GM23338 (cell line): ENCODE data around the gene GLT6D1. TPM values are rescaled to one million over a fixed set of nuclear protein-coding genes. Genes with fewer than 3 reads are reported as not detected.

Experiments used
- ATAC-seq: fragments of 200-7000 bp; cut with Tn5 transposase; 3 replicates; pipeline ENCODE4 v1.9.1; 2020
- DNase-seq: peaks from one replicate; pipeline ENCODE4 v3.0.0-alpha.2; 2015; ENCODE audit warnings: low spot score
- H2AFZ ChIP-seq: fragments of 200-600 bp; sonication (generic); 2 replicates; pipeline ENCODE4 v1.8.0; 2016; ENCODE audit warnings: antibody characterized with exemption, mild to moderate bottlenecking, moderate library complexity
- H3F3A ChIP-seq: fragments of 200-600 bp; sonication (generic); replicated peaks from 2 replicates; pipeline ENCODE4 v1.8.0; 2017; ENCODE audit warnings: antibody characterized with exemption, mixed run types, low read depth
- H3K27ac ChIP-seq: fragments of 200-600 bp; sonication (generic); 2 replicates; pipeline ENCODE4 v1.6.1; 2016; ENCODE audit warnings: low read depth
- H3K27me3 ChIP-seq: fragments of 200-600 bp; sonication (generic); 2 replicates; pipeline ENCODE4 v1.8.0; 2016; ENCODE audit warnings: mild to moderate bottlenecking, mixed run types, moderate library complexity; ENCODE audit not compliant: insufficient read depth
- H3K36me3 ChIP-seq: fragments of 200-600 bp; sonication (generic); 2 replicates; pipeline ENCODE4 v1.8.0; 2016; ENCODE audit warnings: mild to moderate bottlenecking; ENCODE audit not compliant: insufficient read depth
- H3K4me1 ChIP-seq: fragments of 200-600 bp; sonication (generic); 2 replicates; pipeline ENCODE4 v1.8.0; 2016; ENCODE audit warnings: mild to moderate bottlenecking, moderate library complexity; ENCODE audit not compliant: insufficient read depth
- H3K4me2 ChIP-seq: fragments of 200-600 bp; sonication (generic); 2 replicates; pipeline ENCODE4 v1.7.1; 2017; ENCODE audit warnings: mixed run types
- H3K4me3 ChIP-seq: fragments of 200-600 bp; sonication (generic); 2 replicates; pipeline ENCODE4 v1.6.1; 2016; ENCODE audit warnings: mixed run types
- H3K79me2 ChIP-seq: fragments of 200-600 bp; sonication (generic); replicated peaks from 2 replicates; pipeline ENCODE4 v1.8.0; 2017; ENCODE audit warnings: mild to moderate bottlenecking; ENCODE audit not compliant: insufficient read depth
- H3K9me2 ChIP-seq: fragments of 200-600 bp; sonication (generic); 2 replicates; pipeline ENCODE4 v1.8.0; 2017; ENCODE audit not compliant: insufficient read depth
- H4K20me1 ChIP-seq: fragments of 200-600 bp; sonication (generic); replicated peaks from 2 replicates; pipeline ENCODE4 v1.8.0; 2017; ENCODE audit warnings: mild to moderate bottlenecking; ENCODE audit not compliant: insufficient read depth
- H3K27ac Mint-ChIP-seq: 2 replicates; pipeline ENCODE4 v1.8.0; 2020; ENCODE audit warnings: inconsistent platforms, mild to moderate bottlenecking, moderate library complexity, mixed read lengths
- H3K27me3 Mint-ChIP-seq: 3 replicates; pipeline ENCODE4 v1.8.0; 2022; ENCODE audit warnings: low read depth, mild to moderate bottlenecking, moderate library complexity, mixed read lengths, inconsistent platforms; ENCODE audit not compliant: insufficient read depth, poor library complexity
- H3K36me3 Mint-ChIP-seq: 3 replicates; pipeline ENCODE4 v1.8.0; 2021; ENCODE audit warnings: low read depth, mild to moderate bottlenecking, inconsistent platforms, moderate library complexity, mixed read lengths
- H3K4me1 Mint-ChIP-seq: 3 replicates; pipeline ENCODE4 v1.8.0; 2020; ENCODE audit warnings: mild to moderate bottlenecking, inconsistent platforms, mixed read lengths
- H3K4me3 Mint-ChIP-seq: 3 replicates; pipeline ENCODE4 v1.8.0; 2021; ENCODE audit warnings: moderate library complexity, mild to moderate bottlenecking, inconsistent platforms, mixed read lengths
- H3K9me3 Mint-ChIP-seq: 3 replicates; pipeline ENCODE4 v1.8.0; 2020; ENCODE audit warnings: moderate library complexity, mild to moderate bottlenecking, inconsistent platforms, mixed read lengths
- CTCF ChIP-seq, 2 experiments: fragments of 200-600 bp in 1 of 2; sonication (generic) in 1 of 2; conservative IDR thresholded peaks; 2 replicates each; pipeline versions ENCODE4 v1.5.1 to v1.6.1; 2016 to 2017; ENCODE audit warnings: antibody characterized with exemption in 2 of 2, low read depth in 2 of 2, mild to moderate bottlenecking in 2 of 2, moderate library complexity in 1 of 2
- ETS1 ChIP-seq: IDR thresholded peaks from 2 replicates; pipeline ENCODE4 v1.6.1; 2016; ENCODE audit warnings: antibody characterized with exemption
- EZH2 ChIP-seq: fragments of 200-600 bp; sonication (generic); IDR thresholded peaks from one replicate; pipeline ENCODE4 v1.8.0; 2017; ENCODE audit warnings: antibody characterized with exemption, mild to moderate bottlenecking, low read depth; ENCODE audit not compliant: unreplicated experiment
- EZH2phosphoT487 ChIP-seq: fragments of 200-600 bp; sonication (generic); IDR thresholded peaks from one replicate; pipeline ENCODE4 v1.8.1; 2018; ENCODE audit warnings: antibody characterized with exemption; ENCODE audit not compliant: unreplicated experiment
- POLR2AphosphoS5 ChIP-seq: IDR thresholded peaks from 2 replicates; pipeline ENCODE4 v1.6.1; 2016; ENCODE audit warnings: antibody characterized with exemption, low read depth
- REST ChIP-seq: IDR thresholded peaks from one replicate; pipeline ENCODE4 v1.6.1; 2018; ENCODE audit warnings: antibody characterized with exemption; ENCODE audit not compliant: unreplicated experiment
- STAT1 ChIP-seq: IDR thresholded peaks from one replicate; pipeline ENCODE4 v1.6.1; 2016; ENCODE audit warnings: antibody characterized with exemption; ENCODE audit not compliant: unreplicated experiment
- ZNF331 ChIP-seq: fragments of 250-450 bp; sonication (Bioruptor Pico); IDR thresholded peaks from 2 replicates; pipeline ENCODE4 v1.5.0; 2020; ENCODE audit warnings: low read depth, mild to moderate bottlenecking, moderate library complexity
- polyA plus RNA-seq: library from polyadenylated mRNA; unstranded; fragments of >200 nt; fragmentation: Nextera tagmentation; extraction: Ambion mirVana; gene quantifications from 2 replicates; pipeline ENCODE4 v1.2.1, GENCODE V29; 2016
- total RNA-seq: library from RNA; depleted of rRNA; stranded (reverse); fragments of >200 nt; shearing (Covaris generic); gene quantifications from 2 replicates; pipeline ENCODE4 v1.2.3, GENCODE V29; 2014

GLT6D1 gene
- total and polyA plus RNA-seq, 2 experiments from 2014 or later, result not detected

GRCh38 chr9:135606885-135607259, 32.5 kb downstream of the GLT6D1 start:
- H3K9me3 Mint-ChIP-seq, result peaks cover 23% of the 10 kb centered on the region

More at GRCh38 chr9:135606885-135607259, 32.5 kb downstream of the GLT6D1 start:
- H3K36me3 Mint-ChIP-seq, result peaks cover 14% of the 10 kb centered on the region
- peaks cover 3% of the 10 kb centered on the region for H3K4me1 Mint-ChIP-seq
- no peaks in the 10 kb centered on the region for H3K9me2 ChIP-seq
- DNase-seq (no peak), ATAC-seq (no peak)
- no peak overlapping the region; the same call in 1 of the 2 replicates for H3K27ac Mint-ChIP-seq
- H3K27ac ChIP-seq, result no peak overlapping the region
- no peaks in the 10 kb centered on the region for H4K20me1 ChIP-seq
- no peak overlapping the region for H3K4me3 ChIP-seq
- H3K27me3 Mint-ChIP-seq, result peaks cover 8% of the 10 kb centered on the region
- no peak overlapping the region for H2AFZ ChIP-seq
- TF ChIP-seq ETS1 (no peak), ZNF331 (CRISPR knock-in tag) (no peak), STAT1 (no peak), CTCF (conservative IDR thresholded peaks at IDR 0.05; ENCODE audit: low read depth in 2 of 2) (no peak), EZH2phosphoT487 (no peak), REST (no peak), POLR2AphosphoS5 (no peak), EZH2 (no peak)
- H3K4me1 ChIP-seq, result no peaks in the 10 kb centered on the region
- H3K4me3 Mint-ChIP-seq, result no peak overlapping the region
- H3K36me3 ChIP-seq, result no peaks in the 10 kb centered on the region
- H3K79me2 ChIP-seq, result no peaks in the 10 kb centered on the region
- no peaks in the 10 kb centered on the region for H3K27me3 ChIP-seq
- no peaks in the 10 kb centered on the region for H3F3A ChIP-seq
- H3K4me2 ChIP-seq, result no peak overlapping the region
